SU-DHL-6 (cell line): ENCODE measurements around the gene JPH3.

Experiments used
- H2AFZ ChIP-seq: fragments of 200-600 bp; sonication (generic); 2 replicates; pipeline ENCODE4 v1.6.1; 2014; ENCODE audit warnings: low read depth, mild to moderate bottlenecking, moderate library complexity, mixed read lengths, antibody characterized with exemption, low read length; ENCODE audit not compliant: severe bottlenecking
- H3F3A ChIP-seq: fragments of 200-600 bp; shearing (Covaris generic); 2 replicates; pipeline ENCODE4 v1.6.0; 2016; ENCODE audit warnings: antibody characterized with exemption, mild to moderate bottlenecking; ENCODE audit not compliant: insufficient read depth
- H3K27ac ChIP-seq: fragments of 200-600 bp; sonication (generic); 2 replicates; pipeline ENCODE4 v1.5.1; 2016; ENCODE audit warnings: low read depth, mild to moderate bottlenecking, low read length, moderate library complexity, mixed read lengths
- H3K27me3 ChIP-seq: fragments of 200-600 bp; sonication (generic), shearing (Covaris generic); 2 replicates; pipeline ENCODE4 v1.6.0; 2014; ENCODE audit warnings: mild to moderate bottlenecking, low read length
- H3K36me3 ChIP-seq: fragments of 200-600 bp; sonication (generic); 2 replicates; pipeline ENCODE4 v1.6.1; 2014; ENCODE audit warnings: mild to moderate bottlenecking, low read length, mixed read lengths
- H3K4me2 ChIP-seq: fragments of 300-600, 200-600 bp; shearing (Covaris generic), sonication (generic); 2 replicates; pipeline ENCODE4 v1.6.0; 2014; ENCODE audit warnings: low read length, low read depth, mild to moderate bottlenecking; ENCODE audit not compliant: poor library complexity, severe bottlenecking
- H3K4me3 ChIP-seq: fragments of 200-600 bp; sonication (generic); 2 replicates; pipeline ENCODE4 v1.5.1; 2014; ENCODE audit warnings: antibody characterized with exemption, low read length, mild to moderate bottlenecking, mixed read lengths; ENCODE audit not compliant: insufficient read depth, poor library complexity, severe bottlenecking
- H3K79me2 ChIP-seq: fragments of 200-600 bp; sonication (generic); 2 replicates; pipeline ENCODE4 v1.6.1; 2014; ENCODE audit warnings: mild to moderate bottlenecking, low read length, moderate library complexity; ENCODE audit not compliant: insufficient read depth
- H3K9ac ChIP-seq: fragments of 200-600 bp; sonication (generic); 2 replicates; pipeline ENCODE4 v1.7.0; 2014; ENCODE audit warnings: mild to moderate bottlenecking, low read length
- H3K9me2 ChIP-seq: fragments of 200-600 bp; sonication (generic); replicated peaks from 2 replicates; pipeline ENCODE4 v1.6.1; 2014; ENCODE audit warnings: low read length; ENCODE audit not compliant: insufficient read depth
- H3K9me3 ChIP-seq: fragments of 200-600 bp; sonication (generic); 2 replicates; pipeline ENCODE4 v1.6.1; 2014; ENCODE audit warnings: low read length, mixed read lengths; ENCODE audit not compliant: insufficient read depth
- H4K20me1 ChIP-seq: fragments of 200-600 bp; sonication (generic); 2 replicates; pipeline ENCODE4 v1.6.1; 2014; ENCODE audit warnings: low read depth, mild to moderate bottlenecking, antibody characterized with exemption, low read length, moderate library complexity, mixed read lengths
- CTCF ChIP-seq: fragments of 200-600 bp; sonication (generic); IDR thresholded peaks from one replicate; pipeline ENCODE4 v1.5.1; 2017; ENCODE audit warnings: antibody characterized with exemption, mild to moderate bottlenecking, low read length, moderate library complexity; ENCODE audit not compliant: insufficient read depth, poor library complexity, severe bottlenecking
- EZH2phosphoT487 ChIP-seq: fragments of 200-600 bp; sonication (generic), shearing (Covaris generic); conservative IDR thresholded peaks from 2 replicates; pipeline ENCODE4 v1.6.1; 2018; ENCODE audit warnings: mild to moderate bottlenecking, antibody characterized with exemption, low read length, moderate library complexity, mixed read lengths

Gene JPH3

GRCh38 chr16:87621550-87621829 lies 19.2 kb downstream of the JPH3 start:
- Histone ChIP-seq H3K79me2 (no peaks in the 10 kb centered on the region), H3K4me3 (no peak overlapping the region), H3K27ac (no peak overlapping the region), H3K4me2 (no peak overlapping the region), H2AFZ (no peak overlapping the region), H3K9ac (no peak overlapping the region), H3K9me3 (no peaks in the 10 kb centered on the region), H3K36me3 (no peaks in the 10 kb centered on the region), H4K20me1 (no peaks in the 10 kb centered on the region), H3K9me2 (no peaks in the 10 kb centered on the region), H3F3A (no peaks in the 10 kb centered on the region), H3K27me3 (no peaks in the 10 kb centered on the region)
- TF ChIP-seq EZH2phosphoT487 (no peak), CTCF (no peak)

GRCh38 chr16:87621976-87622713 lies 19.8 kb downstream of the JPH3 start:
- Histone ChIP-seq H4K20me1 (no peaks in the 10 kb centered on the region), H3K9me2 (no peaks in the 10 kb centered on the region), H3K27me3 (no peaks in the 10 kb centered on the region), H2AFZ (no peak overlapping the region), H3K4me3 (no peak overlapping the region), H3K36me3 (no peaks in the 10 kb centered on the region), H3K79me2 (no peaks in the 10 kb centered on the region), H3K27ac (no peak overlapping the region), H3K9ac (no peak overlapping the region), H3K9me3 (no peaks in the 10 kb centered on the region), H3F3A (no peaks in the 10 kb centered on the region), H3K4me2 (no peak overlapping the region)
- TF ChIP-seq EZH2phosphoT487 = no peak
- no peak for TF ChIP-seq CTCF

- Histone ChIP-seq H3K9me2 (no peaks in the 10 kb centered on the region), H3K27me3 (no peaks in the 10 kb centered on the region), H3K9ac (no peak overlapping the region), H2AFZ (no peak overlapping the region), H3K36me3 (no peaks in the 10 kb centered on the region), H3K9me3 (no peaks in the 10 kb centered on the region), H3K4me2 (no peak overlapping the region), H3F3A (no peaks in the 10 kb centered on the region), H4K20me1 (no peaks in the 10 kb centered on the region), H3K4me3 (no peak overlapping the region), H3K79me2 (no peaks in the 10 kb centered on the region), H3K27ac (no peak overlapping the region)
- TF ChIP-seq EZH2phosphoT487 = no peak
- TF ChIP-seq CTCF = no peak
Observed at GRCh38 chr16:87622756-87623319, 20.5 kb downstream of the JPH3 start.
